NOMO-1 treated with DMSO at 0.1 percent for 48 hours (cell line): Measurements from ENCODE around the gene SCNN1A.
A peak's percentile ranks its signal among the peaks of the same experiment; 100 is the strongest.

ENCODE experiments used
- DNase-seq: peaks from one replicate; lab custom pipeline; 2025; ENCODE audit not compliant: unreplicated experiment; lab: John Stamatoyannopoulos, UW

SCNN1A gene

DNA sequence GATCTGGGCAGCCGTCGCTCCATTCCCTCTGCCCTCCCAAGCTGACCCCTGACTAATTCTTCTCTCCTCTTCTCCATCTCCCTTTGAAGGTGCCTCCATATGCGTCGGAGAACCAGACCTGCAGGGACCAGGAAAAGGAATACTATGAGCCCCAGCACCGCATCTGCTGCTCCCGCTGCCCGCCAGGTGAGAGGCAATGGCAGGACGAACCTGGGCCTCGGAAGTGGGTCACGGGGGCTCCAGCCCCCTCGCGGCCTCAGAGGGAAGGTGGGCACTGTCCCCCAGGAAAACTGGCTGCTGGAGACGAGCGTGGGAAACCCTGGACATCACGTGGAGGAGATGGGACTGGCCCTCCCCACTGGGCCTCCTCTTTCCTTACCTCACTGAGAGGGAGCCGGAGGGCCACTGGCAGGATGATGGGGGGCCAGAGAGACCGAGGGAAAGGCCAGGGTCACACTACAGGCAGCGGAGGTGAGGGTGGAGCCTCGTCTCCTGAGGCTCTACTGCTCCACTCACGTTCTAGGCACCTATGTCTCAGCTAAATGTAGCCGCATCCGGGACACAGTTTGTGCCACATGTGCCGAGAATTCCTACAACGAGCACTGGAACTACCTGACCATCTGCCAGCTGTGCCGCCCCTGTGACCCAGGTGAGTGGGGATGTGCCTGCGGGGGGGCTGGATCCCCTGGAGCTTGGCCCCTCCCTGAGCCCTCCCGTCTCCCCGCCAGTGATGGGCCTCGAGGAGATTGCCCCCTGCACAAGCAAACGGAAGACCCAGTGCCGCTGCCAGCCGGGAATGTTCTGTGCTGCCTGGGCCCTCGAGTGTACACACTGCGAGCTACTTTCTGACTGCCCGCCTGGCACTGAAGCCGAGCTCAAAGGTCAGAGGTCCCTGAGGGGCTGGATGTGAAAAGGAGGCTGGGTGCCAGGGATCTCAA is 9.4 kb upstream of the SCNN1A start:
- no peak for DNase-seq

DNA sequence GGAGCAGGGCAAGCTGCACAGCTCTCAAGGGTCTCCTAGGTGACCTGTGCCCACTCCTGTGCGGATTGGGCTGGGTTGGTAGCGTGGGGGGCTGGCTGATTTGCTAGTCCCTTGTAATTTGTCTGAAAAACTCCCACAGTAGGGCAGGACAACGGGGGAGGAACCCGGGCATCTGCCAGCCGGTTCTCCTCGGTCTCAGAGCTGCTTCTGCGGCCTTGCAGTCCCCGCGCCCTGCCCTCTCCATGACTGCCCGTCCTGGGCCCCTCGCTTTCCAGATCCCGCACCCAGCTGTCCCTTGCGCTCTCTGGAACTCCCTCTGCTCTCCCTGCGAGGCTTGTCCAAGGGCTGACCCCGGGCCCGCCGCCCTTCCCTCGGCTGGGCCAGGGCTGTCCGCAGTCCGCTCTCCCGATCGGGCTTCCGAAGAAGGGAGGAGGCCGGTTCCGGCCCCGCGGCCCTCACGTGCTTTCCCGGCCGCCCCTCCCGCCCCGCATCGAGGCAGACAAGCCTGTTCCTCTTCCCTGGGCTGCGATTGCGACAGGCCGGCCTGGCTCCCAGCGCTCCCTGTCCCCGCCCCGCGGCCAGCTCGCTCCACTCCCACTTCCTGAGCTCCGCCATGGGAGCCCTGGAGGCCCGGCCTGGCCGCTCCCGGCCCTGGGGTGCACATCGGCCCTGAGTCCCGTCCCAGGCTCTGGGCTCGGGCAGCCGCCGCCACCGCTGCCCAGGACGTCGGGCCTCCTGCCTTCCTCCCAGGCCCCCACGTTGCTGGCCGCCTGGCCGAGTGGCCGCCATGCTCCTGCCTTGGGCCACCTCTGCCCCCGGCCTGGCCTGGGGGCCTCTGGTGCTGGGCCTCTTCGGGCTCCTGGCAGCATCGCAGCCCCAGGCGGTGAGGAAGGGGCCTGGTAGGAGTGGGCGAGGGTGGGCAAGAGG is 8.5 kb upstream of the SCNN1A start, which contains the start of gene LTBR:
LTBR (plus strand) TSS at position 591 of the 927 bp plus-strand sequence; CDS start at position 788, 197 bp downstream.
- DNase-seq: peak; percentile 68

DNA sequence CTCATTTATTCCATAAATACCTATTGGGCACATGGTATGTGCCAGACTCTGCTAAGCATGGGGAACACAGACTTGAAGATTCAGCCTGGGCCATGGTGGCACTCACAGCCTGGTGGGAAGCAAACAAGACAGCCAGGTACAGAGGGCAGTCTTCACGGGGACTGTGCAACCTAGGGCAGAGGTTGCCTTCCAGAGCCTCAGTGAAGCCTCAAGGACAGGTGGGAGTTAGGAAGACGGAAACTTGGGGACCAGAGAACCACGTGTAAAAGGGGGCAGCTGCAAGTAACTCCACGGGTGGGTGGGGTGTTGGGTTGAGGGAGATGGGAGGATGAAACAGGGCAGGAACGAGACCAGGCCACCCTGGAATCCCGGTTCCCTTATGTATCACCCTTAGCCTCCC is 7.6 kb upstream of the SCNN1A start:
- DNase-seq: no peak

DNA sequence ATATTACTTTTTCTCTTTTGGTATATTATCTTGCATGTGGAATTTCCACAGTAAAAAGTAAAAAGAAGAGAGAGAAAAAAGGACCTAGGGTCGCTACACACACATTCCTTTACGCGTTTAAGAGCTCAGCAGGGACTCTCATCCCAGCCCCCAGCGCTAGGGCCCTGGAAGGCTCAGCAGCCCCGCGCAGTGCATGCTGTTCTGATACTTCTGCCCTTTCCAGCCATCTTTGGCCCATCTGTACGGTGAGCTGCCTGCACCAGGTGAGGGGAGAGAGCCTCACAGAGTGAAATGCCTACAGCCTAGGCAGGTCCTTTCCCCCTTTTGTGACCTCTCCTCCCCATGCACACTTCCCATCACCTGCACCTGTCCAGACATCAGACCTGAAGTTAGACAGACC is 7.0 kb upstream of the SCNN1A start:
- no peak for DNase-seq

DNA sequence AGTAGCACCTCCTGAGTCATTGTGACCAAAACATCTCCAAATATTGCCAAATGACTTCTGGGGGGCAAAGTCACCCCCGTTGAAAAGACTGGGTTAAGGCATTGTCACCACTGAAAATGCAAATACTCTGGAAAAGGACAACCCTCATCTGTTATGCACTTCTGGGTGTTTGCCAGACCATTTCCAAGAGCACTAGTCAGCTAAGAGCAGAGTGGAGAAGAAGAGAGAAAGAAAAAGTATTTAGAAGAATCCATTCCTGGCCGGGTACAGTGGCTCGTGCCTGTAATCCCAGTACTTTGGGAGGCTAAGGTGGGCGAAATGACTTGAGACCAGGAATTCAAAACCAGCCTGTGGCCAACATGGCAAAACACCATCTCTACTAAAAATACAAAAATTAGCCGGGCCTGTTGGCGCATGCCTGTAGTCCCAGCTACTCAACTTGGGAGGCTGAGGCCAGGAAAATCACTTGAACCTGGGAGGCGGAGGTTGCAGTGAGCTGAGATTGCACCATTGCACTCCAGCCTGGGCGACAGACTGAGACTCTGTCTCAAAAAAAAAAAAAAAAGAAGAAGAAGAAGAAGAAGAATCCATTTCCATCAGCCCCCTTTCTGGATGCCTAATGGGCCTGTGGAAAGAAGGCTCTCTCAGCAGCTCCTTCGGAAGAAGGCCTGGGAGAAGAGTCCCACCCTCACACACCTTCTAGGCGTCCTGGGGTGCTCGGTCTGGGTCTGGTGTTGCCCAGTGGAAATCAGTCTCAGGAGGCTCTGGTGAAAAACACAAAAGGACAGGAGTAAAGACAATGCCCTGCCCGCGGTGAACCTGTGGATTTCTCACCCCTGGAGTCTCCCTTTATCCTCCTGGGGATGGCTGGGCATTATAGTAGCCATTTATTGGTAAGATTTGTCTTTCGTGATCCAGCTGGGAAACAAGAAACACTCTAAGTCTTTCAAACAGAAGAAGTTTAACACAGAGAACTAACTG is 5.1 kb upstream of the SCNN1A start:
- no peak for DNase-seq

DNA sequence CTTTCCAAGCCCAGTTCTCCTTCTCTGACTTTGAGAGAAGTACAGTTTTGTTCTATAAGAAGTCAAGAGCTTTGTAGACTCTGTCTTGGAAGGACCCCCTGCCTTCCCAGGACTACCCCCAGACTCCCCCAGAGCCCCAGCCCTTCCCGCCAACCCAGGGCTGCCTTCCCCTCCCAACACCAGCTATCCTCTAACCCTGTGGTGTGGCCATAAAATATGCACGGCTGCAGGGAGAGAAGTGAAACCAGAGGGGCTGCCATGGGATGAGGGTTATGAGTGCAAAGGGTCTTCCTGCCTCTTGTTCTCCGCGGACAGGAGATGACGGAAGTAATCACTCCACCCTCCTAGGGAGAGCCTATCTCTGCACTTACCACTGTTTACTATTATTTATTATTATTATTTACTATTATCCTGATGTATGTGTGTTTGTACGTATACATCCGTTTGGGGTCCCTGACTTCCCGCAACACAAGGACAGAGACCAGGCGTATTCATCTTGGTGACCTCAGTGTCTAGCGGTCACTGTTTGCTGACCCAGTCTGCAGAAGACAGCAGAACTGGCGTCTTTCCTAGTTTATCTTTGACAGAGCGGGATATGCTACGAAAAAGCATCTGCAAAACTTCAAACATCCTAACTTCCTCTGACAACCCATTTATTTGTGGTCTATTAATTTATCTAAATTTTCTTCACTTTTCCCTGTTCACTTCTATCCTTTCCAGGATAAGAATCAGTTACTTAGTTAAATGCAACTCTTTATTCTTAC is 3.5 kb upstream of the SCNN1A start:
- peak; percentile 65 for DNase-seq

DNA sequence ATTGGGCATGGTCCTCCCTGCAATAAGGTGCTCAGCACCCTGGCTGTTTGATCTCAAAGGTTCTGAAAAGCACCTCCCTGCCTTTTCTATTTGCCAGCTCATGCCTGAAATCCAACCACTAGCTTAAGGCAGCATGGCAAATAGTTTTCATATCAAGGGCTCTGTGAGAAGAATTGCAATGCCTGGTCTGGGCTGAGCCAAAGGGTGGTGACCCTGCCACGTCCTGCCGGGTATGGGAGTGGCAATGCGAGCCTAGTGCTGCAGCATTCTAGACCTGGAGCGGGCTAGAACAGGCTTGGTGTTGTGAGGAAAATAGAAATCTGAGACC is 2.3 kb upstream of the SCNN1A start:
- no peak for DNase-seq

DNA sequence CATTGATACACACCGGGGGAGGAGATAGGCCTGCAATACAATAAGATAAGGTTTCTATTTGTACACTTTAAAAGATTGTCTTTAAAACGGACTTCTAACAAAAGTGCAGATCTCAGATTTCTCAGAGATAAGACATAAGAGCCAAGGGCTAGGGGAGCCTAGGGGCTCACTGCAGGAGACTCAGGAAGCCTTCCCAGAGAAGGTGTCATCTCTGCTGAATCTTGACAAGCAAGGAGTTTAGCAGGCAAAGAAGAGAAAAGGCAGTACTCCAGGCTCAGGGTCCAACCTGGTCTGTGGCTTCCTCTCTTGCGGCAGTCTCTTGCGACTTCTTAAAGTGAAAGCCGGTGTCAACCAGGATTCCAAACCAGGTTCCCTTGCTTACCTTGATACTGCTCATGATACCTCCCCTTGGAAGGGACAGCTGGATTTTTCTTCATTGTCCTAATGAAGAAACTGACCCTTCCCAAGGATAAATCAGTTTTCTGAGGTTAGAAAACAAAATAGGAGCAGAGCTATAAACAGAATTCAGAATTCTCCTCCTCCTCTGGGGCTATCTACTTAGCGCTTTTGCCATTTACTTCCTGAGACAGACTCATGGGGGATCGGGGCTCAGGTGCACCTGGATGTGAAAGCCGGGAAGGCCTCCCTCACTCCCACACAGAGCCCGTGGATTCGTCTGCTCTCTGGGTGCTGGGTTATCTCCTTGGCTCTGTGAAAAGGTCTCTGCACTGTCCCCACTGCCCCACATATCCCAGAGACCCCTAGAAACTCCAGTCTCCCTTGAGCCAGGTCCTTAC is 1.7 kb upstream of the SCNN1A start:
- DNase-seq: peak; percentile 17

DNA sequence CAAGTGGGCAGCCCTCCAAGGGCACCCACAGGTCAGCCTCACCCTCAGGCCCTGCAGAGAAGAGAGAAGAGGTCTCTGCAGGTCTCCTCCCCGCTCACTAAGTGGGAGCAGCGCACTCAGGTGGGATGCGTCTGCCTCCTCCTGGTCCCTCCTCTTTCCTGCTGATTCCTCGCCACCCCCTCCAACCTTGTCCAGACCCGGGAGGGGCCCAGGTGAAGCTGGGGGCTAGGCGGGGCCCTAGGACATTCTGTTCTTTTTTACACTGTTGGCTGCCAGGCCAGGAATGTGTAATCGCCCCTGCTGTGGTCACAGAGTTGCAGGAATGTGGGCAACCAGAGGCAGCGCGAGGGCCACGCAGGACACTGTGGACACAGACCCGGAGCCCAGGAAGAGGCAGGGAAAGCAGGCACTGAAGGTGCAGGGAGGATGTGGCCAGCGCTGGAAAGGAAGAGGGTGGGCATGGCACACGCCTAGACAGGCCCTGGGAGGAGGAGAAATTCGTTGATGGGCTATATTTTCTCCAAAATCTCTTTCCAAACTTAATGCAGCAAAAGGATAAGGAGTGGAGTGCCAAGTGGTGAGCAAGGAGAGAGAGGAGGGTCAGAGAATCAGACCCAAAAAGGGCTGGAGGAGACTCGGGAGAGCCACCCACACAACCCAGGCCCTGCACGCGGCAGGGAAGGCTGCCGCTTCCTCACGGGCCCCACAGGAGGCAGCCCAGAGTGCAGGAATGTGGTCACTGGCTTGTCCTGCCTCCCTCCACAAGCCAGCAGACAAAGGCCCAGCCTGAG is 911 bp upstream of the SCNN1A start:
- no peak for DNase-seq

DNA sequence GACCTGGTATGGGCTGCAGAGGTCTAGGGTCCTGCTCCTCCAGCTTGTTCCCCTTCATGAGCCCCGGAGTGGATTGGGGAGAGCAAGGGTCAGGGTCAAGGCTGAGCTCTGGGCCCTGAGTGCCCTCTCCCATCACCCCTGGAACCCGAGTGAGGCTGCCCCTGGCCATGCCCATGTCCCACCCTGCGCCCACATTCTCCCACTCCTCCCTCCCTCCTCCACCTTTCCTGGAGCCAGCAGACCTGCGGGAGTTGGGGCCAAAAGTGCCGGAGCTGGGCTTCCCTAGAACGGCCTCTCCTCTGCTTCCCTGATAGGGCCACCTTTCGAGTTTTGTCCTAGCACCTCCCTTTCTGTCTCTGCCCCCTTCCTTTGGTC is 590 bp downstream of the SCNN1A start:
- DNase-seq: no peak

DNA sequence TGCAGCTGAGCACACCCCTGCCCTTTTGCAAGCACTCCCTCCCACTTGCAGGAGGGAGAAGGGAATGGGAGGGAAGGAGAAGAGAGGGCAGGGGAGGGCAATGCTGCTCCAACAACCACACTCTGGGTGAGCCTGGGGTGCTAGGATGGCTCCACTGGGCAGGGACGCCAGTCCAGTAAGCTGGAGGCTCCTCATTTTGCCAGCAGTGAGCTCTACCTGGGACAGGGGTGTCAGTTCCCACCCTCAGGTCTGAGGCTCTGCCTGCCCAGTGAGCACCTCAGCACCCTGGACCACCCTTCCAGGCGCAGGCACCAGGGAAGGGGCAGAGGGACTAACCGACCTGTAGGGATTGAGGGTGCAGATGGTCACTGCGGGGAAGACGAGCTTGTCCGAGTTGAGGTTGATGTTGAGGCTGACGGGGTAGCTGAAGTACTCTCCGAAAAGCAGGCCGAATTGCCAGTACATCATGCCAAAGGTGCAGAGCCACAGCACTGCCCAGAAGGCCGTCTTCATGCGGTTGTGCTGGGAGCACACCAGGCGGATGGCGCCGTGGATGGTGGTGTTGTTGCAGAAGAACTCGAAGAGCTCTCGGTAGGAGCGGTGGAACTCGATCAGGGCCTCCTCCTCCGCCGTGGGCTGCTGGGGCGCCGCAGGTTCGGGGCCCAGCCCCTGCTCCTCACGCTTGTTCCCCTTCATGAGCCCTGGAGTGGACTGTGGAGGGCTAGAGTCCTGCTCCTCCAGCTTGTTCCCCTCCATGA is 1.2 kb downstream of the SCNN1A start:
- DNase-seq: no peak

DNA sequence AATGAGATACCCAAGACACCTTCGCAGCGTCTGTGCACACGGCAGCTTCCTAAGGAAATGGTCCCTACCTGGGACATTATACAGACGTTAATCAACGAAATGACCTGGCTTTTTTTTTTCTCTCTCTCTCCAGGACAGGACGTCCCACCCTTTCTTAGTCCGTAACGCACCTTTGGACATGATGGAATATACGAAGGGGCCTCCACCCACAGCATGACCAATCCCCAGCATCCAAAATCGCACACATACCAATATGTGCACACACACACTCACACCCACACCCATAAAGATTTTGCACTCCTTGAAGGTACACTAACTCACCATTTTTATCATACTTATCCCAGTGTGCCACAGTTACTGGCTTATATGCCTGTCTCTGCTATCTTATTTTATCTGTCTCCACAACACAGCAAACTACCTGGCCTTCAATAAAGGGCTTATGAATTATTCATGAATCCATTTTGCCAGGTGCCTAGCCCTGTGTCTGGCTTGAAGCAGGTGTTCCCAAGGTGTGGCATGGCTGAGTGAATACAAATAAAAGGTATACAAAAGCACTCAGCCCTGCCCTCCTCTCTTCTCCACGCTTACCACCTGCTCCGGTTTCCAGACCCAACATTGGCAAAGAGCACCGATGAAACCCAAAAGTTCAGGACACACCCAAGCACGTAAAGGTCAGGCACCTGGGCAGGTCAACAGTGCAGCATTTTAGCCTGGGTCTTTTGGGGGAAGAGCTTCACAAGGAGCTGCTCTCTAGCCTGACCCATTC is 2.2 kb downstream of the SCNN1A start:
- no peak for DNase-seq

DNA sequence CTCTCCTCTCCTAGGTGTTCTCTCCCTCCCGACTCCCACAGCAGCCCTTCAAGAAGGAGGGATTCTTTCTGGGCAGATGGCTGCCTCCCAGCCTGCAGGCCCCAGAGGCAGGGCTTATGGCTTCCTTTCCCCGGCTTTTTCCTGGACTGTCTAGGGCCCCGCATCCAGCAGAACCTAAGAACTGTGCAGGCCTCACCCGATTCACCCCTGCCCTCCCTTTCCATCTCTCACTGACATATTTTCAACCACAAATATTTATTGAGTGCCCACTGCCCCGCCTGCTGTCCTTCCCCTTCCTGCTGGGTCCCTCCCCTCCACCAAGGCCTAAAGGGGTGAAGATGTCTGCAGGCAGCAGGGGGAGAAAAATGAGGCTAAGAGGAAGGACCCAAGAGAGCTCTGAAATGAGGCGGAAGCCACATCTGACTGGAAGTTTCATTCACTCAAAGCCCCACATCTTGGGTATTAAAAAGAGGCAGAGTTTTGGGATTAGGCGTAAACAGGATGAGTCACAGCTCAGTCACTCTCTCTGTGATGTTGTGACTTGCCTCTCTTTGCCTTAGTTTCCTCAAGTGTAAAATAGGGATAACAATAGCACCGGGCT is 2.9 kb downstream of the SCNN1A start:
- DNase-seq: peak; percentile 57

DNA sequence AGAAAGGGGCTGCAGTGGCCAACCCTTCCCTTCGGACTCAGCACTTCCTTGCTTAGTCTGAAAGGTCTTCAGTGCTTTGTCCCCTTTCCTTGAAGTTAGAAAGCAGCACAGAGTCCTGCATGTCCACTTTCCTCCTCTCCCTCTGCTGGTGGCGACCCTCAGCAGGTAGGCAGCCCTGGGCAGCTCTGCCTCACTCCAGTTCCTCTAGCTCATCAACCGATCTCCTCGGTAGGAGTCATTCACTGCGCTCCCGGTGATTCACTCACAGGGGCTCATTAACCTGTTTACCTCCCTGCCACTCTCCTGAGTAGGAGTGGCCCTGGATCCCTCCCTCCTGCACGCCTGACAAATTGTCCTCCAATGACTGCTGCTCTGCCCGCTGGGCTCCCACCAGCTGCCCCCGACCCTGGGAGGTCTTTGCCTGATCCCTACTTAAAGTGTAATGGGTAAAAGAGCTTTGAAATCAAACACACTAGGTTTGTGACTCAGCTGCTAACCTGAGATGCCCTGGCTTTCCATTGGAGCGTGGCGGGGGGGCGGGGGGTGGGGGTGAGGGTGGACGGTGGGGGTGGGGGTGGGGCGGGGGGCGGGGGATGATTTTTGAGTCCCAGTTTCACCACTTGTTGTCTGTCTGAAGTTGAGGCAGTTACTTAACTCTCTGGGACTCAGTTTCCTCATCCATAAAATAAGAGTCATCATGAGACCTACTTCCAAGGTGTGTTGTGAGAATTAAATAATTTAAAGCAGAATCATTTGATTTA is 4.2 kb downstream of the SCNN1A start:
- DNase-seq: no peak

DNA sequence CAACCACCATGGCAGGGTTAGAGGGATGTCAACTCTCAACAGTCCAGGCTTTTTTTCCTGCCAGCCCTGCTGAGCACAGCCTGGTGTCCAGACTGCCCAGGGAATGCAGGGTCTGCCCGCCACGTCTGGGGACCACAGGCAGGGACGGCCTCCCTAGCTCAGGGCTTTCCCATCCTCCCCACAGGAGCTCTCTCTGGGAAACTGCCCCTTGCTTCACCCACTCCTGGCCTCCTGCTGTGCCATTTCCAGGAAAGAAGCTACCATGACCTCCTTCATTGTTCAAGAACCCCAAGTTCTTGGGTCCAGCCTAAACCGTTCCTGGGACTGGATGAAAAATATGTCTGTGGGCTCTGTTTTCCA is 4.8 kb downstream of the SCNN1A start:
- no peak for DNase-seq
